ENCODE measurements around the gene ACSM6.
"Not testable (repeated sequence)": the region's sequence is repeated elsewhere in the genome, so short reads cannot be mapped to it uniquely, and the experiment has no call there.

ACSM6 gene

GRCh38 chr10:95230677-95231586 lies 36.9 kb downstream of the ACSM6 start:
- H3K4me3 ChIP-seq (ENCODE audit: low read depth, low read length): peak overlapping the region; percentile 72
- not testable (repeated sequence) for H2AK5ac ChIP-seq (ENCODE audit: low read length); H3K9me3 ChIP-seq (ENCODE audit: insufficient read depth, low read depth, low read length); H2BK5ac ChIP-seq (ENCODE audit: low read depth, low read length, poor library complexity); H3K27me3 ChIP-seq (ENCODE audit: insufficient read depth, low read length); H2BK12ac ChIP-seq (ENCODE audit: low read length); H3K23ac ChIP-seq (ENCODE audit: low read length); H3K79me2 ChIP-seq (ENCODE audit: control insufficient read depth, insufficient read depth, low read length, poor library complexity)
- H3K36me3 ChIP-seq (ENCODE audit: control insufficient read depth in 1 of 2, insufficient read depth in 2 of 2, low read length in 2 of 2): peaks cover 6 to 19% of the 10 kb centered on the region in 2 experiments
- peak overlapping the region; percentile 65 for H2AFZ ChIP-seq (ENCODE audit: insufficient read depth, low read length, poor library complexity)
- peaks cover 4 to 15% of the 10 kb centered on the region in 2 experiments for H3K4me1 ChIP-seq (ENCODE audit: control insufficient read depth in 1 of 2, insufficient read depth in 2 of 2, low read length in 2 of 2)
- H3K4ac ChIP-seq (ENCODE audit: low read depth, low read length): peak overlapping the region; percentile 6
- H3K18ac ChIP-seq (ENCODE audit: low read length): peak overlapping the region; percentile 53
- H3K4me2 ChIP-seq (ENCODE audit: low read length): peak overlapping the region; percentile 96
- DNase-seq: peak in 1 of 2 donors; percentile 37
- H4K91ac ChIP-seq (ENCODE audit: low read depth, low read length): peak overlapping the region; percentile 82
- peak overlapping the region; percentile 55 for H3K9ac ChIP-seq (ENCODE audit: low read length)
- peak overlapping the region; percentile 22 for H3K27ac ChIP-seq (ENCODE audit: low read depth, low read length)
- peaks cover 11% of the 10 kb centered on the region for H3K79me1 ChIP-seq (ENCODE audit: low read length)
- H2BK120ac ChIP-seq (ENCODE audit: insufficient read depth, low read length, poor library complexity): peak overlapping the region; percentile 35
- peak overlapping the region; percentile 83 for H4K8ac ChIP-seq (ENCODE audit: low read depth, low read length)
- H3K14ac ChIP-seq (ENCODE audit: low read length): peak overlapping the region; percentile 30
- H4K12ac ChIP-seq (ENCODE audit: low read depth, low read length): peak overlapping the region; percentile 36
- no CpG with 5 or more reads among the region's 36 CpGs for WGBS (ENCODE audit: extremely low coverage, insufficient coverage, insufficient read length)

- H3K14ac ChIP-seq (ENCODE audit: low read length): no peak overlapping the region
- H2BK5ac ChIP-seq (ENCODE audit: low read depth, low read length, poor library complexity): no peak overlapping the region
- H3K23ac ChIP-seq (ENCODE audit: low read length): no peak overlapping the region
- H3K18ac ChIP-seq (ENCODE audit: low read length): no peak overlapping the region
- no peaks in the 10 kb centered on the region for H3K79me2 ChIP-seq (ENCODE audit: control insufficient read depth, insufficient read depth, low read length, poor library complexity)
- H3K4me3 ChIP-seq (ENCODE audit: low read depth, low read length): no peak overlapping the region
- no peak overlapping the region for H4K8ac ChIP-seq (ENCODE audit: low read depth, low read length)
- no peak overlapping the region for H3K9ac ChIP-seq (ENCODE audit: low read length)
- DNase-seq: no peak
- H3K27me3 ChIP-seq (ENCODE audit: insufficient read depth, low read length): no peaks in the 10 kb centered on the region
- peaks cover 3 to 12% of the 10 kb centered on the region in 2 experiments for H3K4me1 ChIP-seq (ENCODE audit: control insufficient read depth in 1 of 2, insufficient read depth in 2 of 2, low read length in 2 of 2)
- H2BK12ac ChIP-seq (ENCODE audit: low read length): no peak overlapping the region
- peaks cover 2% of the 10 kb centered on the region for H3K9me3 ChIP-seq (ENCODE audit: insufficient read depth, low read depth, low read length)
- H4K12ac ChIP-seq (ENCODE audit: low read depth, low read length): no peak overlapping the region
- no CpG with 5 or more reads among the region's 2 CpGs for WGBS (ENCODE audit: extremely low coverage, insufficient coverage, insufficient read length)
- H4K91ac ChIP-seq (ENCODE audit: low read depth, low read length): no peak overlapping the region
- H3K79me1 ChIP-seq (ENCODE audit: low read length): peaks cover 9% of the 10 kb centered on the region
- no peak overlapping the region for H3K27ac ChIP-seq (ENCODE audit: low read depth, low read length)
- peaks cover 20 to 37% of the 10 kb centered on the region in 2 experiments for H3K36me3 ChIP-seq (ENCODE audit: control insufficient read depth in 1 of 2, insufficient read depth in 2 of 2, low read length in 2 of 2)
- H2AK5ac ChIP-seq (ENCODE audit: low read length): no peak overlapping the region
- no peak overlapping the region for H3K4ac ChIP-seq (ENCODE audit: low read depth, low read length)
- H3K4me2 ChIP-seq (ENCODE audit: low read length): no peak overlapping the region
- no peak overlapping the region for H2BK120ac ChIP-seq (ENCODE audit: insufficient read depth, low read length, poor library complexity)
- H2AFZ ChIP-seq (ENCODE audit: insufficient read depth, low read length, poor library complexity): no peak overlapping the region
These were observed 39.5 kb downstream of the ACSM6 start for GRCh38 chr10:95233377-95234034.

GRCh38 chr10:95234951-95235350 lies 40.9 kb downstream of the ACSM6 start:
- DNase-seq: no peak
- Histone ChIP-seq H4K12ac (ENCODE audit: low read depth, low read length) (no peak overlapping the region), H3K14ac (ENCODE audit: low read length) (no peak overlapping the region), H2BK120ac (ENCODE audit: insufficient read depth, low read length, poor library complexity) (no peak overlapping the region), H3K4ac (ENCODE audit: low read depth, low read length) (no peak overlapping the region), H2BK5ac (ENCODE audit: low read depth, low read length, poor library complexity) (no peak overlapping the region), H3K79me2 (ENCODE audit: control insufficient read depth, insufficient read depth, low read length, poor library complexity) (no peaks in the 10 kb centered on the region), H3K9me3 (ENCODE audit: insufficient read depth, low read depth, low read length) (peaks cover 2% of the 10 kb centered on the region), H2AK5ac (ENCODE audit: low read length) (no peak overlapping the region), H3K18ac (ENCODE audit: low read length) (no peak overlapping the region), H3K79me1 (ENCODE audit: low read length) (peaks cover 6% of the 10 kb centered on the region), H3K4me1 (ENCODE audit: control insufficient read depth in 1 of 2, insufficient read depth in 2 of 2, low read length in 2 of 2) (peaks cover 0 to 8% of the 10 kb centered on the region in 2 experiments), H2AFZ (ENCODE audit: insufficient read depth, low read length, poor library complexity) (no peak overlapping the region), H3K9ac (ENCODE audit: low read length) (no peak overlapping the region), H4K8ac (ENCODE audit: low read depth, low read length) (no peak overlapping the region), H3K27ac (ENCODE audit: low read depth, low read length) (no peak overlapping the region), H2BK12ac (ENCODE audit: low read length) (no peak overlapping the region), H3K36me3 (ENCODE audit: control insufficient read depth in 1 of 2, insufficient read depth in 2 of 2, low read length in 2 of 2) (peaks cover 20 to 38% of the 10 kb centered on the region in 2 experiments), H3K4me2 (ENCODE audit: low read length) (no peak overlapping the region), H3K27me3 (ENCODE audit: insufficient read depth, low read length) (no peaks in the 10 kb centered on the region), H3K23ac (ENCODE audit: low read length) (no peak overlapping the region), H4K91ac (ENCODE audit: low read depth, low read length) (no peak overlapping the region), H3K4me3 (ENCODE audit: low read depth, low read length) (no peak overlapping the region)
- WGBS (ENCODE audit: extremely low coverage, insufficient coverage, insufficient read length): no CpG with 5 or more reads among the region's 5 CpGs

GRCh38 chr10:95235676-95236067 lies 41.6 kb downstream of the ACSM6 start:
- Histone ChIP-seq H2AK5ac (ENCODE audit: low read length) (no peak overlapping the region), H3K79me2 (ENCODE audit: control insufficient read depth, insufficient read depth, low read length, poor library complexity) (no peaks in the 10 kb centered on the region), H2BK5ac (ENCODE audit: low read depth, low read length, poor library complexity) (no peak overlapping the region), H2BK12ac (ENCODE audit: low read length) (no peak overlapping the region), H4K8ac (ENCODE audit: low read depth, low read length) (no peak overlapping the region), H3K9ac (ENCODE audit: low read length) (no peak overlapping the region), H3K27ac (ENCODE audit: low read depth, low read length) (no peak overlapping the region), H3K4me2 (ENCODE audit: low read length) (no peak overlapping the region), H3K14ac (ENCODE audit: low read length) (no peak overlapping the region), H3K4me1 (ENCODE audit: control insufficient read depth in 1 of 2, insufficient read depth in 2 of 2, low read length in 2 of 2) (peaks cover 0 to 3% of the 10 kb centered on the region in 2 experiments), H3K79me1 (ENCODE audit: low read length) (peaks cover 3% of the 10 kb centered on the region), H4K12ac (ENCODE audit: low read depth, low read length) (no peak overlapping the region), H2BK120ac (ENCODE audit: insufficient read depth, low read length, poor library complexity) (no peak overlapping the region), H3K9me3 (ENCODE audit: insufficient read depth, low read depth, low read length) (peaks cover 2% of the 10 kb centered on the region), H4K91ac (ENCODE audit: low read depth, low read length) (no peak overlapping the region), H3K18ac (ENCODE audit: low read length) (no peak overlapping the region), H3K4ac (ENCODE audit: low read depth, low read length) (no peak overlapping the region), H3K4me3 (ENCODE audit: low read depth, low read length) (no peak overlapping the region), H2AFZ (ENCODE audit: insufficient read depth, low read length, poor library complexity) (no peak overlapping the region), H3K27me3 (ENCODE audit: insufficient read depth, low read length) (no peaks in the 10 kb centered on the region), H3K23ac (ENCODE audit: low read length) (no peak overlapping the region), H3K36me3 (ENCODE audit: control insufficient read depth in 1 of 2, insufficient read depth in 2 of 2, low read length in 2 of 2) (peaks cover 23 to 42% of the 10 kb centered on the region in 2 experiments)
- no CpG with 5 or more reads among the region's 3 CpGs for WGBS (ENCODE audit: extremely low coverage, insufficient coverage, insufficient read length)
- DNase-seq: no peak
